SK-N-SH treated with all-trans-retinoic acid at 6 μM for 48 hours (cell line): ENCODE measurements around the gene OBSCN.

Experiments used
- TF ChIP-seq, protein P1 (sequence below): fragments of 250-450 bp; sonication (Bioruptor Pico); IDR thresholded peaks from 2 replicates; pipeline ENCODE4 v1.5.1; 2020; ENCODE audit warnings: low read depth, mild to moderate bottlenecking, moderate library complexity
- TF ChIP-seq, protein P2 (sequence below): fragments of 250-450 bp; sonication (Bioruptor Pico); IDR thresholded peaks from 2 replicates; pipeline ENCODE4 v1.8.0; 2020; ENCODE audit warnings: mild to moderate bottlenecking, moderate library complexity, borderline replicate concordance

GRCh38 chr1:228308628-228309325, 100.9 kb downstream of the OBSCN start:
- TF ChIP-seq, protein P1, sequence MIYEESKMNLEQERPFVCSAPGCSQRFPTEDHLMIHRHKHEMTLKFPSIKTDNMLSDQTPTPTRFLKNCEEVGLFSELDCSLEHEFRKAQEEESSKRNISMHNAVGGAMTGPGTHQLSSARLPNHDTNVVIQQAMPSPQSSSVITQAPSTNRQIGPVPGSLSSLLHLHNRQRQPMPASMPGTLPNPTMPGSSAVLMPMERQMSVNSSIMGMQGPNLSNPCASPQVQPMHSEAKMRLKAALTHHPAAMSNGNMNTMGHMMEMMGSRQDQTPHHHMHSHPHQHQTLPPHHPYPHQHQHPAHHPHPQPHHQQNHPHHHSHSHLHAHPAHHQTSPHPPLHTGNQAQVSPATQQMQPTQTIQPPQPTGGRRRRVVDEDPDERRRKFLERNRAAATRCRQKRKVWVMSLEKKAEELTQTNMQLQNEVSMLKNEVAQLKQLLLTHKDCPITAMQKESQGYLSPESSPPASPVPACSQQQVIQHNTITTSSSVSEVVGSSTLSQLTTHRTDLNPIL (CRISPR knock-in tag): no peak
- TF ChIP-seq, protein P2, sequence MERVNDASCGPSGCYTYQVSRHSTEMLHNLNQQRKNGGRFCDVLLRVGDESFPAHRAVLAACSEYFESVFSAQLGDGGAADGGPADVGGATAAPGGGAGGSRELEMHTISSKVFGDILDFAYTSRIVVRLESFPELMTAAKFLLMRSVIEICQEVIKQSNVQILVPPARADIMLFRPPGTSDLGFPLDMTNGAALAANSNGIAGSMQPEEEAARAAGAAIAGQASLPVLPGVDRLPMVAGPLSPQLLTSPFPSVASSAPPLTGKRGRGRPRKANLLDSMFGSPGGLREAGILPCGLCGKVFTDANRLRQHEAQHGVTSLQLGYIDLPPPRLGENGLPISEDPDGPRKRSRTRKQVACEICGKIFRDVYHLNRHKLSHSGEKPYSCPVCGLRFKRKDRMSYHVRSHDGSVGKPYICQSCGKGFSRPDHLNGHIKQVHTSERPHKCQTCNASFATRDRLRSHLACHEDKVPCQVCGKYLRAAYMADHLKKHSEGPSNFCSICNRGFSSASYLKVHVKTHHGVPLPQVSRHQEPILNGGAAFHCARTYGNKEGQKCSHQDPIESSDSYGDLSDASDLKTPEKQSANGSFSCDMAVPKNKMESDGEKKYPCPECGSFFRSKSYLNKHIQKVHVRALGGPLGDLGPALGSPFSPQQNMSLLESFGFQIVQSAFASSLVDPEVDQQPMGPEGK (CRISPR knock-in tag): no peak
